GM18499 (cell line): Measurements from ENCODE around the gene USP11.

Experiments used
- ATAC-seq: cut with Tn5 transposase; IDR thresholded peaks from one replicate; pipeline ENCODE4 v1.9.1; 2021; ENCODE audit warnings: moderate number of reproducible peaks; ENCODE audit not compliant: insufficient read depth, unreplicated experiment

The USP11 gene

GRCh38 chrX:47202316-47202715 lies 30.5 kb upstream of the USP11 start:
- ATAC-seq, result no peak

DNA sequence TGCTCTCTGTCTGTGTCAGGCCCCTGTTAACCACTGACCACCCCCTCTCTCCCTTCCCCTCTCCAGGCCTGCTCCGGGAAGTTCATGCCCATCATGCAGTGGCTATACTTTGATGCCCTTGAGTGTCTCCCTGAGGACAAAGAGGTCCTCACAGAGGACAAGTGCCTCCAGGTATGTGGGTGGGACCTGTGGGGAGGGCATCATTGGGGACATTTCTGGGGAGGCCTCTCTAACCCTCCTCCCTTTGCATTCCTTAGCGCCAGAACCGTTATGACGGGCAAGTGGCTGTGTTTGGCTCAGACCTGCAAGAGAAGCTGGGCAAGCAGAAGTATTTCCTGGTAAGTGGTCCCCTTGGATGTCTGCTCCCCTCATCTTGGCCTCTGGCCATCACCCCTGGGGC lies 29.9 kb upstream of the USP11 start:
- no peak for ATAC-seq

DNA sequence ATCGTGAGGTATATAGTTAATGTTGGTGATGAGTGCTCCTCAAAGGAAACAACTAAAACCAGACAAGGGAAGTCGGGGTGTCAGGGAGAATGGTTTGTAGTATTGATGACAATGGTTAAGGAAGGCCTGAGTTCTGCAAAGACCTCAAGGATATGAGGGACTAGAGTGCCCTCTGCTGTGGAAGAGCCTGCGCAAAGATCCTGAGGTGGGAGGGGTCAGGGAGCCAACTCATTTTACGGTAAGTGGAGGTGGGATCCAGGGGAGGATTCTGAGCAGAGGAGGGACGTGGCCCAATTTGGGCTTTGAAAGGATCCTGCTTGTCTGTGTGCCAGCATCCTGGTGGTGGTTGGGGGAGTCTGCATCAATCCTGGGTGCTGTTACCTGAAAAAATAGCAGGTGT lies 27.8 kb upstream of the USP11 start:
- ATAC-seq, result no peak

DNA sequence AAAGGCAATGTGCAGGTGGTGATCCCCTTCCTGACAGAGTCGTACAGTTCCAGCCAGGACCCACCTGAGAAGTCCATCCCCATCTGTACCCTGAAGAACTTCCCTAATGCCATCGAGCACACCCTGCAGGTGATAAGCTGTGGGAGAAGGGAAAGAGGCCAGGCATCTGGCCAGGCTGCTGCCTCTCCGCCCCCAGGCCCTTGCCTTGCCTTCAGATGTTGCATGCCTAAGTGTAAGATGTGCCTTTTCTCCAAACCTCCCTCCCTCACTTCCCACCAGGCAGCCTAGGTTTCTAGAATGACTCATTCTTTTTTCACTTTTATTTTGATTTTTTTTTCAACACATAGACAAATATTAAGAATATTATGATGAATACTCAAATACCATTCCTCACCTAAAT lies 26.5 kb upstream of the USP11 start:
- ATAC-seq, result no peak

- ATAC-seq, result no peak
Measured at GRCh38 chrX:47208108-47208507, 24.7 kb upstream of the USP11 start.

DNA sequence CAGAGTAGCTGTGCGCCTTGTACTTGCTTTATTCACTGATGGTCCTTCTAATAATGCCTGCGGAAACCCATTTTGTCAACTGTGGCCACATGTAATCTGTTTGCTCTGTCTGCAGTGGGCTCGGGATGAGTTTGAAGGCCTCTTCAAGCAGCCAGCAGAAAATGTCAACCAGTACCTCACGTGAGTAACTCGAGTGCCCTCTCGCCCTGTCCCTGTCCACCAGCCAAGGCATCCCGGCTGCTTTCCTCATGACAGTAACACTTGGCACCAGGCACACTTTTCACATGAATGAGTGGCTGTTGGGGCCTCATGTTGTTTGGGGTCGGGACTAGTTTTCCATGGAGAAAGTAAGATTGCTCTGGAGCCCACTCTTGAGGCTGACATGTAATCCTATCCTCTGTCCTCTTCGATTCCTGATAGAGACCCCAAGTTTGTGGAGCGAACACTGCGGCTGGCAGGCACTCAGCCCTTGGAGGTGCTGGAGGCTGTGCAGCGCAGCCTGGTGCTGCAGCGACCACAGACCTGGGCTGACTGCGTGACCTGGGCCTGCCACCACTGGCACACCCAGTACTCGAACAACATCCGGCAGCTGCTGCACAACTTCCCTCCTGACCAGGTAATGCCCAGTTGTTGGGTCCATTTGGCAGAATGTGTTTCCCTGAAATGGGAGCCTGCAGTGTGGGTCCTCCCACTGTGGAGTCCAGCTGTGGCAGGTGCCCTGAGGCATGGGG lies 23.1 kb upstream of the USP11 start:
- ATAC-seq, result no peak

DNA sequence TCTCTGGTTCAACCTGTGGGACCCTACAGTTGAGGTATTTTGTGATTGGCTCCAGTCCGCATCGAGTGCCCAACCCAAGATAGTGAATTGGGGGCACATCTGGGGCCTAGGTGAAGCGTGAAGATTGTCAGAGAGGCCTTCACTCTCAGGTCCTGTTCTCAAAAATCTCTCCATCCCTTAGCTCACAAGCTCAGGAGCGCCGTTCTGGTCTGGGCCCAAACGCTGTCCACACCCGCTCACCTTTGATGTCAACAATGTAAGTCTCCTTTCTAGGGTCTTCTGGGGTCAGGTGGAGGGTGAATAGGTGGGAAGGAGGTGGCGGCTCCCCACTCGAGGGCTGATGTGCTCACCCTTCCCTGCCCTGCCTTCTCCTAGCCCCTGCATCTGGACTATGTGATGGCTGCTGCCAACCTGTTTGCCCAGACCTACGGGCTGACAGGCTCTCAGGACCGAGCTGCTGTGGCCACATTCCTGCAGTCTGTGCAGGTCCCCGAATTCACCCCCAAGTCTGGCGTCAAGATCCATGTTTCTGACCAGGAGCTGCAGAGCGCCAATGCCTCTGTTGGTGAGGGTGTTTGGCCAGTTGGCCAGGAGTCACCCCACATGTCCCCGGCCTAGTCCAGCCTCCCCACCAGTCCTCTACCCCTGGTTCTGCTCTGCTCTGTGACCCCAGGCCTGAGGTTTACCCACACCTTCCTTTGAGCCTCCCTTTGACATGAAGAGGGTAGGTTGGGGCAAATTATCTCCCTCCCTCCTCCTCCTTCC lies 22.0 kb upstream of the USP11 start:
- no peak for ATAC-seq

DNA sequence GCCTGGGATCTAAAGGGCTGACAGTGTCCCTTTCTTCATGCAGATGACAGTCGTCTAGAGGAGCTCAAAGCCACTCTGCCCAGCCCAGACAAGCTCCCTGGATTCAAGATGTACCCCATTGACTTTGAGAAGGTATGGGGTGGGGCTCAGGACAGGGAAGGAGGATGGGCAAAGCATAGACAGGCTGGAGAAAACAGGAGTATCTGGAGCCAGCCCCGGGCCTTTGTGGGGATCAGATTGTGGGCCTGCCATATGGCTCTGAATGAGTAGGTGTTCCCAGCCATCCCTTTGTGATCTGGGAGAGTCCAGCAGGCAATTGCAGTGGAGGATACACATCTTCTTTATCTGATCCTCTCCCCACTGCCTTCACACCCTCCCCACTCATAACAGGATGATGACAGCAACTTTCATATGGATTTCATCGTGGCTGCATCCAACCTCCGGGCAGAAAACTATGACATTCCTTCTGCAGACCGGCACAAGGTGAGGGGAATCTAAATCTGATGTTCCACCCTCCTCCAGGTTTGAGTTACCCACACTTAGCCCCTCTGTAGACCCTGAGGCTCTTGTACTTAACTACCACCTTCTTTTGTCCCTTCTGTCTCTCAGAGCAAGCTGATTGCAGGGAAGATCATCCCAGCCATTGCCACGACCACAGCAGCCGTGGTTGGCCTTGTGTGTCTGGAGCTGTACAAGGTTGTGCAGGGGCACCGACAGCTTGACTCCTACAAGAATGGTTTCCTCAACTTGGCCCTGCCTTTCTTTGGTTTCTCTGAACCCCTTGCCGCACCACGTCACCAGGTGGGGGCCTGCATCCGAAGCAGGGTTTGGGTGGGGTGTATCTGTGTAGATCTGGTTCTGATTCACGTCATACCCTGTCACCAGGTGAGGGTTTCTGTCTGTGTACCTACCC lies 20.2 kb upstream of the USP11 start:
- ATAC-seq, result no peak

- no peak for ATAC-seq
Measured at GRCh38 chrX:47214435-47215077, 18.3 kb upstream of the USP11 start.

- no peak for ATAC-seq
Measured at GRCh38 chrX:47215291-47215900, 17.4 kb upstream of the USP11 start.

GRCh38 chrX:47216393-47216925 lies 16.4 kb upstream of the USP11 start:
- ATAC-seq, result no peak

- ATAC-seq, result no peak
Measured at GRCh38 chrX:47217121-47217851, 15.5 kb upstream of the USP11 start.

GRCh38 chrX:47217852-47218279 lies 14.9 kb upstream of the USP11 start:
- ATAC-seq, result peak; percentile 88

DNA sequence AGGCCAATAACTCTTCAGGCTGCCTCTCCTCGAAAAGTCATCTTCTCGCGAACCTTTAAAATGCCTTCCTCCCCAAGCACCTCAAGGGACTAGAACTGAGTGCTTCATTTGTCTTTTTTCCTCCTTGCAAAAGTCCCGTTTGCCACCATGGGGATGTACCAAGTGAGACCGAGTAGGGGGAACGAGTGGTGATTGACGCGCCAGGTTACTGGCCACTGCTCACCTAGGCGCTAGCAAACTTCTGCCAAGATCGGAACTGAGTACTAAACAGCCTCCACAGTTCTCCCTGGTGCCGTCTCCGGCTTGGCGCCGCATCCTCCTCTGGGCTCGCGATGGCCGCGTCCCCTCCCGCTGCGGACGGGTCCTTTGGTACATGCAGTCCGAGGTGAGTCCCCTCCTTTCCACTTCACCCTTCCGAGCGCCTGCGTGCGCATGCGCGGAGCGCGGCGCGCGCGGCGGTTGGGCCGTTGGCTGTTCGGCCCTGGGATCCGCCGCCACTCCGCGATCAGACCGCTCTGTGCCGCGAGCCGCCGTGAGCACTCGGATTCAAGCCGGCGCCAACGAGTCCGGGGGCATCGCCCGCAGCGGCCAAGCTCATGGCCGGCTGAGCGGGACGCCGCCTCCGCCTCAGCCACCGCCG lies 14.4 kb upstream of the USP11 start, which contains the start of gene CDK16:
TSS of gene CDK16 (plus strand) at position 402 of the 640 bp plus-strand sequence. CDS start 4,877 bp downstream, outside the sequence.
- ATAC-seq, result peak; percentile 19

GRCh38 chrX:47218920-47219815 lies 13.6 kb upstream of the USP11 start:
- ATAC-seq, result no peak

GRCh38 chrX:47221756-47222155 lies 11.1 kb upstream of the USP11 start:
- ATAC-seq, result no peak

GRCh38 chrX:47222751-47223350 lies 10.0 kb upstream of the USP11 start:
- ATAC-seq, result no peak
